ENCODE measurements around the gene PPP1R3G. TPM values are rescaled to one million over a fixed set of nuclear protein-coding genes. Genes with fewer than 3 reads are reported as not detected.

Gene PPP1R3G
- total RNA-seq, 1 experiment from 2014 or later: 0.15 TPM

- no peak for TF ChIP-seq ZBTB43 (CRISPR knock-in tag; IDR thresholded peaks at IDR 0.05)
- TF ChIP-seq ZNF317 (CRISPR knock-in tag; IDR thresholded peaks at IDR 0.05; ENCODE audit: borderline replicate concordance, low read depth): no peak
- no peak for TF ChIP-seq SMAD3 (CRISPR knock-in tag; IDR thresholded peaks at IDR 0.05; ENCODE audit: borderline replicate concordance)
These were observed 8.3 kb downstream of the PPP1R3G start (continued) for GRCh38 chr6:5093231-5094015.

- no peak for ATAC-seq
- Mint-ChIP-seq H3K9me3 (no peaks in the 10 kb centered on the region), H3K4me1 (peaks cover 6% of the 10 kb centered on the region; the same call in 1 of the 2 replicates), H3K27me3 (ENCODE audit: low read depth) (peaks cover 8% of the 10 kb centered on the region; the same call in 1 of the 2 replicates), H3K4me3 (no peak overlapping the region), H3K27ac (no peak overlapping the region), H3K36me3 (no peaks in the 10 kb centered on the region)
- ChIA-PET CTCF (no interaction called here), POLR2A (no interaction called here)
- no peak for DNase-seq (ENCODE audit: low spot score)
- TF ChIP-seq MAX (CRISPR knock-in tag; IDR thresholded peaks at IDR 0.05) (no peak), ZNF512 (CRISPR knock-in tag; IDR thresholded peaks at IDR 0.05; ENCODE audit: borderline replicate concordance) (no peak), ZNF317 (CRISPR knock-in tag; IDR thresholded peaks at IDR 0.05; ENCODE audit: borderline replicate concordance, low read depth) (no peak), JAZF1 (CRISPR knock-in tag; IDR thresholded peaks at IDR 0.05) (no peak), CBFB (CRISPR knock-in tag; IDR thresholded peaks at IDR 0.05; ENCODE audit: low read depth) (no peak), TEAD1 (CRISPR knock-in tag; IDR thresholded peaks at IDR 0.05) (no peak), ZNF396 (CRISPR knock-in tag; IDR thresholded peaks at IDR 0.05; ENCODE audit: borderline replicate concordance) (no peak), HMGA2 (CRISPR knock-in tag; IDR thresholded peaks at IDR 0.05) (no peak), NFATC4 (CRISPR knock-in tag; IDR thresholded peaks at IDR 0.05) (no peak), ZBTB21 (CRISPR knock-in tag; IDR thresholded peaks at IDR 0.05; ENCODE audit: borderline replicate concordance) (no peak), USF1 (CRISPR knock-in tag; IDR thresholded peaks at IDR 0.05) (no peak), NR2C2 (CRISPR knock-in tag; IDR thresholded peaks at IDR 0.05) (no peak), MLX (CRISPR knock-in tag; IDR thresholded peaks at IDR 0.05) (no peak), PRRX2 (CRISPR knock-in tag; IDR thresholded peaks at IDR 0.05) (no peak), SOX15 (CRISPR knock-in tag; IDR thresholded peaks at IDR 0.05) (no peak), ESRRA (CRISPR knock-in tag; IDR thresholded peaks at IDR 0.05; ENCODE audit: borderline replicate concordance) (no peak), TCF7 (CRISPR knock-in tag; IDR thresholded peaks at IDR 0.05; ENCODE audit: low read depth) (no peak), FOXP1 (CRISPR knock-in tag; IDR thresholded peaks at IDR 0.05; ENCODE audit: borderline replicate concordance) (no peak), MXD4 (CRISPR knock-in tag; IDR thresholded peaks at IDR 0.05; ENCODE audit: borderline replicate concordance) (no peak), ATF1 (CRISPR knock-in tag; IDR thresholded peaks at IDR 0.05) (no peak)
These were observed 9.2 kb downstream of the PPP1R3G start for GRCh38 chr6:5094327-5094726.
